ENCODE data around the gene UBC. TPM values are rescaled to one million over a fixed set of nuclear protein-coding genes. Genes with fewer than 3 reads are reported as not detected.
A peak's percentile ranks its signal among the peaks of the same experiment; 100 is the strongest.

UBC gene
- 2,055 TPM for total RNA-seq

GRCh38 chr12:124914392-124915238 is at the start of gene UBC:
Gene UBC (minus strand): TSS chr12:124914650. CDS start chr12:124913771, 879 bp downstream.
- Histone ChIP-seq H3K27me3 (ENCODE audit: insufficient read depth, low read length) (no peaks in the 10 kb centered on the region), H3K9me3 (ENCODE audit: low read depth, low read length) (no peaks in the 10 kb centered on the region), H3K4me3 (ENCODE audit: low read length) (peak within 1 kb of the TSS; percentile 100), H3K4me1 (ENCODE audit: insufficient read depth, low read length) (peaks cover 75% of the 10 kb centered on the region)

DNA sequence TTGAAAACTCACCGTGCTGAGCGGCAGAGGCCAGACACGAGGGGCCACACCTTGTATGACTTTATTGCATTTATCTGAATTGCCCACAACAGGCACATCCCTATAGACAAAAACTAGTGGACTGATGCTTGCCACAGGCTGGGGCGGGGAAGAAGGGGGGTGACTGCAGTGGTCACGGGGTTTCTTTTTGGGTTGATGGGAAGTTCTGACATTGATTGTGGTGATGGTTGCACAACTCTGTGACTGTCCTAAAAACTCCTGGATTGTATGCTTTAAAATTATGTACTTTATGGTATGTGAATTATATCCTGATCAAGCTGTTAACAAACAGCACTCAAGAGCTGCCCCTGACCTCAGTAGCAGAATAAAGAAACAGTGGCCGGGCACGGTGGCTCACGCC is 48.8 kb upstream of the UBC start:
- Histone ChIP-seq H3K4me3 (ENCODE audit: low read length) (no peak overlapping the region), H3K4me1 (ENCODE audit: insufficient read depth, low read length) (no peaks in the 10 kb centered on the region), H3K27me3 (ENCODE audit: insufficient read depth, low read length) (no peaks in the 10 kb centered on the region), H3K9me3 (ENCODE audit: low read depth, low read length) (no peaks in the 10 kb centered on the region)

- no peak overlapping the region for H3K4me3 ChIP-seq (ENCODE audit: low read length)
- H3K27me3 ChIP-seq (ENCODE audit: insufficient read depth, low read length) = no peaks in the 10 kb centered on the region
- no peaks in the 10 kb centered on the region for H3K9me3 ChIP-seq (ENCODE audit: low read depth, low read length)
- no peaks in the 10 kb centered on the region for H3K4me1 ChIP-seq (ENCODE audit: insufficient read depth, low read length)
Measured at GRCh38 chr12:124961055-124961454, 46.6 kb upstream of the UBC start.

DNA sequence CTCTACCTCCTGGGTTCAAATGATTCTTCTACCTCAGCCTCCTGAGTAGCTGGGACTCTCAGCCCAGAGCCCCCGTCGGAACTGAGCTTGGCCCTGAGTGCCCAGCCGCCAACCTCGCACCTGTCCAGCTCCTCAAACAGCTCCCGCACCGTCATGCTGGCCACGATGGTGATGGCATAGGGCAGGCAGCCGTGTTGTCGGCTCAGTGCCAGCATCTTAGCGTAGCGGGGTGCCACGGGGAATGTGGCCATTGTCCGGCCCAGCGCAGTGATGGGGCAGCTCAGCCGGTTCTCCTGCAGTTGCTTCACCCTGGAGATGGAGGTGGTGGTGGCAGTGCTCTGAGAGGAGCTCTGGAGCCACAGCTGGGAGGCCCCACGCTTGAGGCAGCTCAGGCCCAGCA is 42.1 kb upstream of the UBC start:
- no peaks in the 10 kb centered on the region for H3K9me3 ChIP-seq (ENCODE audit: low read depth, low read length)
- H3K4me3 ChIP-seq (ENCODE audit: low read length) = no peak overlapping the region
- no peaks in the 10 kb centered on the region for H3K27me3 ChIP-seq (ENCODE audit: insufficient read depth, low read length)
- no peaks in the 10 kb centered on the region for H3K4me1 ChIP-seq (ENCODE audit: insufficient read depth, low read length)

DNA sequence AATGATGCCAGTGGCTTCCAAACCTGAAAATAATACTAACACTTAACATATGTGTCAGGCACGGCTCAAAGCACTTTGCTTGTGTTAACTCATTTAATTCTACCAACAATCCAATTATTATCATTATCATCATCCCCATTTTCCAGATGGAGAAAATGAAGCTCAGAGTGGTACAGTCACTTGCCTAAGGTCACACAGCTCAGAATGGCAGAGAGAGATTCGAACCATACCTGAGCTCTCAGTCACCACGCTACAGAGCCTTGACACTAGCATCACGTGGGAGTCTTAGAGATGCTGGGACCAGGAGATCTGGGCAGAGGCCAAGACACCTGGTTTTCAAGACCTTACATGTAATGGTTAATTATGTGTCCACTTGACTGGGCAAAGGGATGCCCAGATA is 40.3 kb upstream of the UBC start:
- Histone ChIP-seq H3K27me3 (ENCODE audit: insufficient read depth, low read length) (no peaks in the 10 kb centered on the region), H3K4me1 (ENCODE audit: insufficient read depth, low read length) (no peaks in the 10 kb centered on the region)

GRCh38 chr12:124953689-124954405 is 39.4 kb upstream of the UBC start:
- Histone ChIP-seq H3K4me1 (ENCODE audit: insufficient read depth, low read length) (no peaks in the 10 kb centered on the region), H3K9me3 (ENCODE audit: low read depth, low read length) (no peaks in the 10 kb centered on the region), H3K4me3 (ENCODE audit: low read length) (no peak overlapping the region), H3K27me3 (ENCODE audit: insufficient read depth, low read length) (no peaks in the 10 kb centered on the region)

More for the DNA sequence above, 40.3 kb upstream of the UBC start:
- H3K4me3 ChIP-seq (ENCODE audit: low read length) = no peak overlapping the region
- no peaks in the 10 kb centered on the region for H3K9me3 ChIP-seq (ENCODE audit: low read depth, low read length)

DNA sequence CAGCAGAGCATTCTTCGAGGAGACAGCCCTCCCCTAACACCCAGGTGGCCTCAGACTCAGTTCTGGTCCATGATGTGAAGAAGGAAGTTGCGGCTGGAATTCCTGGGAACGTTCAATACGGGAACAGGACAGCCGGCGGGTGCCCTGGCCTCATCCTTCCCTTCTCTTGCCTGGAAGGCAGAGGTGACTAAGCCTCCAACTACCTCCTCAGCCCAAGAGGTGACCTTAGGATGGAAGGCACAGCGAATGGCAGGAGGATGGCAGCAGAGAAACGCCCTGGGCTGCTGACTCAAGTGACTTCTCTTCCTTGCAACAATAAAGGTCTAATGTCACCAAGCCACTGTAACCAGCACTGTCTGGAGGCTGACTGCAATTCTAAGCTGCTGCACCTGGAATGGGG is 38.4 kb upstream of the UBC start:
- H3K9me3 ChIP-seq (ENCODE audit: low read depth, low read length) = no peaks in the 10 kb centered on the region
- H3K4me1 ChIP-seq (ENCODE audit: insufficient read depth, low read length) = no peaks in the 10 kb centered on the region
- H3K27me3 ChIP-seq (ENCODE audit: insufficient read depth, low read length) = no peaks in the 10 kb centered on the region
- H3K4me3 ChIP-seq (ENCODE audit: low read length) = no peak overlapping the region

- Histone ChIP-seq H3K4me3 (ENCODE audit: low read length) (no peak overlapping the region), H3K4me1 (ENCODE audit: insufficient read depth, low read length) (no peaks in the 10 kb centered on the region), H3K9me3 (ENCODE audit: low read depth, low read length) (no peaks in the 10 kb centered on the region), H3K27me3 (ENCODE audit: insufficient read depth, low read length) (no peaks in the 10 kb centered on the region)
Measured at GRCh38 chr12:124952295-124952694, 37.8 kb upstream of the UBC start.

GRCh38 chr12:124949779-124950728 is 35.6 kb upstream of the UBC start:
- H3K27me3 ChIP-seq (ENCODE audit: insufficient read depth, low read length) = no peaks in the 10 kb centered on the region
- H3K4me1 ChIP-seq (ENCODE audit: insufficient read depth, low read length) = peaks cover 11% of the 10 kb centered on the region
- H3K4me3 ChIP-seq (ENCODE audit: low read length) = no peak overlapping the region
- no peaks in the 10 kb centered on the region for H3K9me3 ChIP-seq (ENCODE audit: low read depth, low read length)

DNA sequence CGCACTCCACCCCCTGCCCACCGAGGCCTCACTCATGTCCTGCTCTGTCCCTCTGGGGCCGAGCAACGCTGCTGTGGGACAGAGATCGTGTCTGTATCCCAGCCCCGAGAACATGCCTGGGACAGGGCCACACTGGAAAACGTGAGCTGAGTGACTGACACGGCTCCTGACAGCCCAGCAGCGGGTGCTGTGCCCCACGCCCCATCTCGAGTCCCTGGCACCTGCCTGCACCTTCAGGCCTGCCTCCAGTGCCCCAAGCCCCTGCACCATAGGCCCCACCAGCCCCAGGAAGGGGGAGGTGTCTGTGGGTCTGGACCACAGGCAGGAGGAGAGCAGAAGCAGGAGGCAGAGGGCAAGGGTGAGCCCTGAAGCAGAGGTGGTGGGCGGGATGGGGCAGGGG is 34.6 kb upstream of the UBC start:
- Histone ChIP-seq H3K4me1 (ENCODE audit: insufficient read depth, low read length) (peaks cover 11% of the 10 kb centered on the region), H3K4me3 (ENCODE audit: low read length) (no peak overlapping the region)

GRCh38 chr12:124947561-124948398 is 33.3 kb upstream of the UBC start:
- peaks cover 11% of the 10 kb centered on the region for H3K4me1 ChIP-seq (ENCODE audit: insufficient read depth, low read length)
- H3K4me3 ChIP-seq (ENCODE audit: low read length) = no peak overlapping the region
- no peaks in the 10 kb centered on the region for H3K27me3 ChIP-seq (ENCODE audit: insufficient read depth, low read length)
- H3K9me3 ChIP-seq (ENCODE audit: low read depth, low read length) = no peaks in the 10 kb centered on the region

More for the DNA sequence above, 34.6 kb upstream of the UBC start:
- H3K27me3 ChIP-seq (ENCODE audit: insufficient read depth, low read length) = no peaks in the 10 kb centered on the region
- H3K9me3 ChIP-seq (ENCODE audit: low read depth, low read length) = no peaks in the 10 kb centered on the region

DNA sequence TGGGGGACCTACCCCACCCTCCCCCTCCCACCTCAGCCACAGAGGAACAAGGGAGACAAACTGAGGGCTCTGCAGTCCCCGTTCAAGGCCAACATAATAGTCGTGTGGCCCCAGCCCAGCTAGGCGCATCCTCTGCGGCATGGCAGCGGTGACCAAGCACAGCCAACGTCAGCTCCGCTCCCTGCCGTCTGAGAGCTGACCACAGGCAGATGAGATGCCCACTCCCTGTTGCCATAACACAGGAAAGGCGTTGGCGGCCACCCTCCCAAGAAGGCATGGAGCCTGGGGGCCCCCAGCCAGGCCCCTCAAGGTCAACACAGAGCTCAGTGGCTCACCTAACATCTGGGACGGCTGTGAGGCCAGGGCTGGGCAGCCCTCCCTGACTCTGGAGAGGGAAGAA is 32.6 kb upstream of the UBC start:
- Histone ChIP-seq H3K4me3 (ENCODE audit: low read length) (no peak overlapping the region), H3K9me3 (ENCODE audit: low read depth, low read length) (no peaks in the 10 kb centered on the region), H3K4me1 (ENCODE audit: insufficient read depth, low read length) (peaks cover 11% of the 10 kb centered on the region), H3K27me3 (ENCODE audit: insufficient read depth, low read length) (no peaks in the 10 kb centered on the region)

GRCh38 chr12:124946447-124946793 is 32.0 kb upstream of the UBC start:
- peaks cover 11% of the 10 kb centered on the region for H3K4me1 ChIP-seq (ENCODE audit: insufficient read depth, low read length)
- no peak overlapping the region for H3K4me3 ChIP-seq (ENCODE audit: low read length)
- H3K9me3 ChIP-seq (ENCODE audit: low read depth, low read length) = no peaks in the 10 kb centered on the region
- no peaks in the 10 kb centered on the region for H3K27me3 ChIP-seq (ENCODE audit: insufficient read depth, low read length)

- H3K27me3 ChIP-seq (ENCODE audit: insufficient read depth, low read length) = no peaks in the 10 kb centered on the region
- peak overlapping the region; percentile 5 for H3K4me3 ChIP-seq (ENCODE audit: low read length)
- H3K4me1 ChIP-seq (ENCODE audit: insufficient read depth, low read length) = peaks cover 51% of the 10 kb centered on the region
- H3K9me3 ChIP-seq (ENCODE audit: low read depth, low read length) = no peaks in the 10 kb centered on the region
Measured at GRCh38 chr12:124941170-124941527, 26.7 kb upstream of the UBC start.
